MM.1S (cell line): ENCODE measurements around the gene UBE2J2.

ENCODE experiments used
- DNase-seq: peaks from one replicate; pipeline ENCODE4 v3.0.0-alpha.2; 2015
- H2AFZ ChIP-seq: fragments of 300-600 bp; sonication (generic); 2 replicates; pipeline ENCODE4 v1.6.0; 2016; ENCODE audit warnings: antibody characterized with exemption, low read length
- H3F3A ChIP-seq: fragments of 300-600 bp; sonication (generic); 2 replicates; pipeline ENCODE4 v1.6.1; 2016; ENCODE audit warnings: mild to moderate bottlenecking, antibody characterized with exemption, low read length, moderate library complexity, mixed read lengths; ENCODE audit not compliant: insufficient read depth
- H3K27ac ChIP-seq: fragments of 300-600 bp; sonication (generic); 2 replicates; pipeline ENCODE4 v1.5.1; 2016; ENCODE audit warnings: mild to moderate bottlenecking, low read length
- H3K27me3 ChIP-seq: fragments of 300-600 bp; sonication (generic); replicated peaks from 2 replicates; pipeline ENCODE4 v1.6.0; 2016; ENCODE audit warnings: low read length; ENCODE audit not compliant: insufficient read depth
- H3K36me3 ChIP-seq: fragments of 300-600 bp; sonication (generic); replicated peaks from 2 replicates; pipeline ENCODE4 v1.6.1; 2016; ENCODE audit warnings: mild to moderate bottlenecking, low read length, mixed read lengths; ENCODE audit not compliant: insufficient read depth
- H3K4me1 ChIP-seq: fragments of 300-600 bp; sonication (generic); 2 replicates; pipeline ENCODE4 v1.6.1; 2016; ENCODE audit warnings: low read length, mixed read lengths
- H3K4me2 ChIP-seq: fragments of 300-600 bp; sonication (generic); 2 replicates; pipeline ENCODE4 v1.6.0; 2016; ENCODE audit warnings: low read depth, low read length
- H3K4me3 ChIP-seq: fragments of 300-600 bp; sonication (generic); 2 replicates; pipeline ENCODE4 v1.5.1; 2016; ENCODE audit warnings: low read length, mixed read lengths
- H3K79me2 ChIP-seq: fragments of 300-600 bp; sonication (generic); 2 replicates; pipeline ENCODE4 v1.6.1; 2016; ENCODE audit warnings: mixed run types, low read length, mixed read lengths
- H3K9ac ChIP-seq: fragments of 300-600 bp; sonication (generic); 2 replicates; pipeline ENCODE4 v1.6.1; 2016; ENCODE audit warnings: low read length, mixed read lengths
- H3K9me2 ChIP-seq: fragments of 300-600 bp; sonication (generic); replicated peaks from 2 replicates; pipeline ENCODE4 v1.6.1; 2016; ENCODE audit warnings: mild to moderate bottlenecking, low read length, mixed read lengths; ENCODE audit not compliant: insufficient read depth
- H3K9me3 ChIP-seq: fragments of 300-600 bp; sonication (generic); replicated peaks from 2 replicates; pipeline ENCODE4 v1.6.1; 2016; ENCODE audit warnings: mild to moderate bottlenecking, low read length, mixed read lengths; ENCODE audit not compliant: insufficient read depth
- H4K20me1 ChIP-seq: fragments of 300-600 bp; sonication (generic); 2 replicates; pipeline ENCODE4 v1.6.1; 2016; ENCODE audit warnings: mild to moderate bottlenecking, low read length, moderate library complexity, mixed read lengths; ENCODE audit not compliant: insufficient read depth
- EZH2 ChIP-seq: fragments of 300-600 bp; sonication (generic); optimal IDR thresholded peaks from 2 replicates; pipeline ENCODE3; 2017; ENCODE audit warnings: low read depth, mild to moderate bottlenecking, antibody characterized with exemption, low read length, mixed read lengths
- EZH2phosphoT487 ChIP-seq: fragments of 300-600 bp; sonication (generic); IDR thresholded peaks from 2 replicates; pipeline ENCODE4 v1.6.1; 2018; ENCODE audit warnings: antibody characterized with exemption, low read length
- TF ChIP-seq, protein P1 (sequence below): fragments of 300-600 bp; sonication (generic); IDR thresholded peaks from 2 replicates; pipeline ENCODE4 v1.5.1; 2016; ENCODE audit warnings: antibody characterized with exemption, low read length, mixed read lengths

Gene UBE2J2

DNA sequence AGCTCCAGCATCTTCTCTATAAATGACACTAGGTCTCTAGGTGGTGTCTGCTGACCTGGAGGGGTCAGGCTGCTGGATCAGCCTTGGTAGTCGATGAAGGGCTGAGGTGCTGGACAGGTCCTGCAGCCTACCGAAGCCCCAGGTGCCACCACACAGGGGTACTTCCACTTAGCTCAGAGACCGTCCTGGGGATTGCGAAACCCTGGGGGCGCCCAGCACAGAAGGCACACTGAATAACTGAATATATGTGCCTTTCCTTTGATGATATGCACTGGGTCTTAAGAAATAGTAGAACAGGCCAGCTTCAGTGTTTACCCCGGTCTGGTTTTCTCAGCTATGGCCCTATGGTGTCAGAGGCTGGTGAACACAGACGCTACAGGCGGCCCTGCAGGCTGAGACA is 10.9 kb downstream of the UBE2J2 start:
- Histone ChIP-seq H3K4me1 (no peaks in the 10 kb centered on the region), H3K27ac (no peak overlapping the region), H3K9me3 (no peaks in the 10 kb centered on the region), H2AFZ (no peak overlapping the region), H4K20me1 (no peaks in the 10 kb centered on the region; the same call in 1 of the 2 replicates), H3K4me3 (no peak overlapping the region), H3K79me2 (peaks cover 30% of the 10 kb centered on the region), H3F3A (no peaks in the 10 kb centered on the region), H3K4me2 (no peak overlapping the region), H3K9me2 (no peaks in the 10 kb centered on the region), H3K27me3 (no peaks in the 10 kb centered on the region), H3K36me3 (peaks cover 10% of the 10 kb centered on the region; the same call in 1 of the 2 replicates), H3K9ac (no peak overlapping the region)
- DNase-seq: no peak
- TF ChIP-seq, protein P1, sequence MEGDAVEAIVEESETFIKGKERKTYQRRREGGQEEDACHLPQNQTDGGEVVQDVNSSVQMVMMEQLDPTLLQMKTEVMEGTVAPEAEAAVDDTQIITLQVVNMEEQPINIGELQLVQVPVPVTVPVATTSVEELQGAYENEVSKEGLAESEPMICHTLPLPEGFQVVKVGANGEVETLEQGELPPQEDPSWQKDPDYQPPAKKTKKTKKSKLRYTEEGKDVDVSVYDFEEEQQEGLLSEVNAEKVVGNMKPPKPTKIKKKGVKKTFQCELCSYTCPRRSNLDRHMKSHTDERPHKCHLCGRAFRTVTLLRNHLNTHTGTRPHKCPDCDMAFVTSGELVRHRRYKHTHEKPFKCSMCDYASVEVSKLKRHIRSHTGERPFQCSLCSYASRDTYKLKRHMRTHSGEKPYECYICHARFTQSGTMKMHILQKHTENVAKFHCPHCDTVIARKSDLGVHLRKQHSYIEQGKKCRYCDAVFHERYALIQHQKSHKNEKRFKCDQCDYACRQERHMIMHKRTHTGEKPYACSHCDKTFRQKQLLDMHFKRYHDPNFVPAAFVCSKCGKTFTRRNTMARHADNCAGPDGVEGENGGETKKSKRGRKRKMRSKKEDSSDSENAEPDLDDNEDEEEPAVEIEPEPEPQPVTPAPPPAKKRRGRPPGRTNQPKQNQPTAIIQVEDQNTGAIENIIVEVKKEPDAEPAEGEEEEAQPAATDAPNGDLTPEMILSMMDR: no peak
- TF ChIP-seq EZH2: no peak
- TF ChIP-seq EZH2phosphoT487: no peak

DNA sequence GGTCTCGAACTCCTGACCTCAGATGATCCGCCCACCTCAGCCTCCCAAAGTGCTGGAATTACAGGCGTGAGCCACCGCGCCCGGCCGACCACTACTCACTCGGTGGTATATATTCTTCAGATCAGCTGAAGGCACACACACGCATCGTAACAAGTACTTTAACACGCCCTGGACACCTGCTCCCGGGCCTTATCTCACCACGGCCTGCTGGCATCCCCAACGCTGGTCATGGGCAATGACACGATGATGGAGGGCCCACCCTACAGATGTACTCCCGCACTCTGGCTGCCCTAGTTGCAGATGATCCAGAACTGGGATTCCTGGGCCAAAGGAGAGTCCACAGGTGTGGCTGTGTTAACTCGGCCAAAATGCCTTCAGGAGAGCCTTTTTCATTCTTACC is 11.6 kb downstream of the UBE2J2 start:
- no peaks in the 10 kb centered on the region for H3F3A ChIP-seq
- DNase-seq: no peak
- H3K9me2 ChIP-seq: no peaks in the 10 kb centered on the region
- no peak overlapping the region for H3K27ac ChIP-seq
- no peak for TF ChIP-seq EZH2phosphoT487
- TF ChIP-seq EZH2: no peak
- TF ChIP-seq, protein P1: no peak
- no peaks in the 10 kb centered on the region for H3K9me3 ChIP-seq
- H3K4me1 ChIP-seq: no peaks in the 10 kb centered on the region
- peaks cover 10% of the 10 kb centered on the region; the same call in 1 of the 2 replicates for H3K36me3 ChIP-seq
- H3K4me2 ChIP-seq: no peak overlapping the region
- no peak overlapping the region for H3K9ac ChIP-seq
- H3K79me2 ChIP-seq: peaks cover 23% of the 10 kb centered on the region
- H3K27me3 ChIP-seq: no peaks in the 10 kb centered on the region
- H4K20me1 ChIP-seq: no peaks in the 10 kb centered on the region
- no peak overlapping the region for H2AFZ ChIP-seq
- no peak overlapping the region for H3K4me3 ChIP-seq

DNA sequence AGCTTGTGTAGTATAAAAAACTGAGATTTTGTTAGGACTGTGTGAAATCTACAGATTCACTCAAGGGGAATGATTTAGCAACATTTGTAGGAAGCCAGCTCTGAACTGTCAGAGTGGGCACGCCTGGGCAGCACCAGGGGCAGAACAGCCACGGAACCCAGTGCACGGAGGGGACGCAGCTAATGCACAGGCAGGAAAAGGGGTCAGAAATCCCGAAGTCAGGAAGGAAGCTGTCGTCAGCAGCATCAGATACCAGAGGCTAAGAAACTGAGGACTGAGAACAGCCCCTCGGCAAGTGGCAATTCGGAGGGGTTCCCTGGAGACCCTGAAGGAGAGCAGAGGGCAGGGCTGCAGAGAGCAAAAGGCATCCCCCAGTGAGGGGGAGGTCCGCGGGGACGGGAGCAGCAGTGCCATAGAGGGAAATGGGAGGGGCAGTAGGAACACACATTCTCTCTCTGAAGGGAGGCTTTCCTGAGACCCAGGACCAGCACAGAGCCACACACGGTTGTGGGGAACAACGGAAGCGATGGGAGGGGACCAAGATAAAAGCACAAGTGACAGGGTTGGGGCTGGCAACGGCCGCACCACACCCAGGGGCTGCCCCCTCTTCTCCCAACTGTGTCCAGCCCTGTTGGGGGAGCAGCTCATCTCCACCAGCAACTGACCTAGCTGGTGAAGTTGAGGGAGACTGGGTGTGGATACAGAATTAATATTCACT is 12.7 kb downstream of the UBE2J2 start:
- TF ChIP-seq, protein P1: no peak
- no peak for TF ChIP-seq EZH2
- no peak for TF ChIP-seq EZH2phosphoT487
- DNase-seq: no peak
- no peak overlapping the region for H3K27ac ChIP-seq
- no peak overlapping the region for H3K4me3 ChIP-seq
- H3K27me3 ChIP-seq: no peaks in the 10 kb centered on the region
- no peak overlapping the region for H3K9ac ChIP-seq
- no peaks in the 10 kb centered on the region for H3K9me3 ChIP-seq
- H3K79me2 ChIP-seq: peaks cover 21% of the 10 kb centered on the region
- no peaks in the 10 kb centered on the region for H3K9me2 ChIP-seq
- H3F3A ChIP-seq: no peaks in the 10 kb centered on the region
- no peak overlapping the region for H2AFZ ChIP-seq
- peaks cover 10% of the 10 kb centered on the region; the same call in 1 of the 2 replicates for H3K36me3 ChIP-seq
- H3K4me1 ChIP-seq: no peaks in the 10 kb centered on the region
- no peaks in the 10 kb centered on the region for H4K20me1 ChIP-seq
- H3K4me2 ChIP-seq: no peak overlapping the region
